ENCODE measurements around the gene SPTBN1.

DNA sequence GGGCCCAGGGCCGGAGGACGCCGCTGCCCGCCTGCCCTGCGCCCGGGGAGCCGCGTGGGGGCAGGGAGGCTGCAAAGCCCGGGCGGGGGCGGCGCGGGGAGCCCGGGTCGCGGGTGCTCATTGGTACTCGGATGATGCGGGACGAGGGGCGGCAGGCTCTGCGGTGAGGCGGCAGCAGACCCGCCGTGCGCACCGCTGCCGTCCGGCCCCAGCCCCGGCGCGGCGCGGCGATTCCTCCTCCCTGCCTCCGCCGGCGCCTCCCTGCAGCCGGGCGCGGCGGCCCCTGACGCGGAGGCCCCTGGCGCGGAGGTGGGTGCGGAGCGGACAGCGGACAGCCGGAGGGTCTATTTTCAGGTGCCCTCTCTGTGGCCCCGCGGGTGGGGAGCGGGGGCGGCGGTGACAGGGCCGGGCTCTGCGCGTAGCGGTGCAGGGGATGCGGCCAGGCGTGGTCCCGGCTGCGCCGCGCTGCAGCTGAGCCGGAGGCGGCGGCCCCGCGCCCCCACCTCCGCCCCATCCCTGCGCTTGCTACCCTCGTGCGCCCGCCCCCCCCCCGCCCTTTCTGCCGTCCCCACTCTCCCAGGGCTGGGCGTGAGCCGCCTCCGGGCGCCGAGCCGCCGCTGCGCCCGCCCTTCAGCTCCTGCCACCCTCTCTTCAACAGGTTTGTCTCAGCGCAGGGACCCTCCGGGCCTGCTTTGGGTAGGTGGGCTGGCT is 640 bp downstream of the SPTBN1 start:
- TF ChIP-seq, protein P1, sequence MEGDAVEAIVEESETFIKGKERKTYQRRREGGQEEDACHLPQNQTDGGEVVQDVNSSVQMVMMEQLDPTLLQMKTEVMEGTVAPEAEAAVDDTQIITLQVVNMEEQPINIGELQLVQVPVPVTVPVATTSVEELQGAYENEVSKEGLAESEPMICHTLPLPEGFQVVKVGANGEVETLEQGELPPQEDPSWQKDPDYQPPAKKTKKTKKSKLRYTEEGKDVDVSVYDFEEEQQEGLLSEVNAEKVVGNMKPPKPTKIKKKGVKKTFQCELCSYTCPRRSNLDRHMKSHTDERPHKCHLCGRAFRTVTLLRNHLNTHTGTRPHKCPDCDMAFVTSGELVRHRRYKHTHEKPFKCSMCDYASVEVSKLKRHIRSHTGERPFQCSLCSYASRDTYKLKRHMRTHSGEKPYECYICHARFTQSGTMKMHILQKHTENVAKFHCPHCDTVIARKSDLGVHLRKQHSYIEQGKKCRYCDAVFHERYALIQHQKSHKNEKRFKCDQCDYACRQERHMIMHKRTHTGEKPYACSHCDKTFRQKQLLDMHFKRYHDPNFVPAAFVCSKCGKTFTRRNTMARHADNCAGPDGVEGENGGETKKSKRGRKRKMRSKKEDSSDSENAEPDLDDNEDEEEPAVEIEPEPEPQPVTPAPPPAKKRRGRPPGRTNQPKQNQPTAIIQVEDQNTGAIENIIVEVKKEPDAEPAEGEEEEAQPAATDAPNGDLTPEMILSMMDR (IDR thresholded peaks at IDR 0.05) = peak in 2 of 4 experiments; percentile 21 to 33
- TF ChIP-seq POLR2A (IDR thresholded peaks at IDR 0.05) = no peak
- TF ChIP-seq POLR2AphosphoS5 (IDR thresholded peaks at IDR 0.05) = no peak

Measured in gastroesophageal sphincter (tissue), 3 donors.